NCI-H128 (cell line): ENCODE data around the gene TTC36.
"Not testable (repeated sequence)": the region's sequence is repeated elsewhere in the genome, so short reads cannot be mapped to it uniquely, and the experiment has no call there.

Experiments used
- DNase-seq: peaks from one replicate; lab custom pipeline; 2025; ENCODE audit not compliant: unreplicated experiment; lab: John Stamatoyannopoulos, UW

TTC36 gene

GRCh38 chr11:118531597-118532084, 4.4 kb downstream of the TTC36 start:
- no peak for DNase-seq

GRCh38 chr11:118532091-118532490, 4.8 kb downstream of the TTC36 start:
- DNase-seq: no peak

- DNase-seq: no peak
Measured at GRCh38 chr11:118532852-118533768, 5.8 kb downstream of the TTC36 start.

- DNase-seq: no peak
Measured at GRCh38 chr11:118533769-118534729, 6.8 kb downstream of the TTC36 start.

- DNase-seq: no peak
Measured at GRCh38 chr11:118535261-118535660, 8.0 kb downstream of the TTC36 start.

- DNase-seq: no peak
Measured at GRCh38 chr11:118536726-118537125, 9.5 kb downstream of the TTC36 start.

DNA sequence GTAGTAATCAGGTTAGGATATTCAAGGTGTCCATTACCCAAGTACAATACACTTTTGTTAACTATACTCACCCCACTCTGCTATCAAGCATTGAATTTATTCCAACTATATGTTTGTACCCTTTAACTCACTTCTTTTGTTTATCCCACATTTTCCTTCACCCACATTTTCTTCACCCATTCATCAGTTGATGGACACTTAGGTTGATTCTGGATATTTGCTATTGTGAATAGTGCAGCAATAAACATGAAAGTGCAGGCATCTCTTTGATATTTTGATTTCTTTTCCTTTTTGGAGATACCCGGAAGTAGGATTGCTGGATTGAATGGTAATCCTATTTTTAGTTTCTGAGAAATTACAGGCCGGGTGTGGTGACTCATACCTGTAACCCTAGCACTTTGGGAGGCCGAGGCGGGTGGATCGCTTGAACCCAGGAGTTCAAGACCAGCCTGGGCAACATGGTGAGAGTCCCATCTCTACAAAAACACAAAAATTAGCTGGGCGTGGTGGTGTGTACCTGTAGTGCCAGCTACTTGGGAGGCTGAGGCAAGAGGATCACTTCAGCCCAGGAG, 10.2 kb downstream of the TTC36 start:
- no peak for DNase-seq

- no peak for DNase-seq
Measured at GRCh38 chr11:118544010-118544646, 16.9 kb downstream of the TTC36 start.

DNA sequence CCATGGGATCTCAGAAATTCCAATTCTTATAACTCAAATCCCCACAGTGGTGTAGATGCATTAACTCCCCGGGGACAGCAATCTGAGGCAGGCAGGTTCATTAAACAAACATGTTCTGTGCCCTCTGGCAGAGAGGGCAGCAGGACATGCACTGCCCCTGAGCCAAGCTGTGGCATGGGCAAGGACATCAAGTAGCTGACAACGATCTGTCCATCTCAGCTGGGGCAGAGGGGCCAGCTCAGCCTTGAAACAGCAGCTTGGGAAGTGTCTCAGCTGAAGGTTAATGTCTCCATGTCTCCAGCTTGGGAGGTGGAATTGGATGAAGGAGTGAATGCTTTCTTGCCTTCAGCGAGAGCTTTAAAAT, 17.4 kb downstream of the TTC36 start:
- no peak for DNase-seq

GRCh38 chr11:118545533-118545932, 18.3 kb downstream of the TTC36 start:
- no peak for DNase-seq

DNA sequence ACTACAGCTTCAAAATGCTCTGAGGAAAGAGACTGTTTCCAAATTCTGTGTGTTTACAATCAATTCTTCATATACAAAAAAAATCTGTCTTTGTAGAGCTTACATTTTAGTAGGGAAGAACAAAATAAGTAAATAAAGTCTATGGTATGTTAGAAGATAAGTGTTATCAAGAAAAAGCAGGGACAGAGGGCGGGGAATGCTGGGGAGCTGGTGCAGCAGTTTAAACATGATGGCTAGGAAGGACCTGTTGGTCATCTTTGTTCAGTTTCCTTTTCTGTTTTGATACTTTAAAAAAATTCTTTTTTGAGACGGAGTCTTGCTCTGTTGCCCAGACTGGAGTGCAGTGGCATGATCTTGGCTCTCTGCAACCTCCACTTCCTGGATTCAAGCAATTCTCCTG, 19.9 kb downstream of the TTC36 start:
- no peak for DNase-seq

DNA sequence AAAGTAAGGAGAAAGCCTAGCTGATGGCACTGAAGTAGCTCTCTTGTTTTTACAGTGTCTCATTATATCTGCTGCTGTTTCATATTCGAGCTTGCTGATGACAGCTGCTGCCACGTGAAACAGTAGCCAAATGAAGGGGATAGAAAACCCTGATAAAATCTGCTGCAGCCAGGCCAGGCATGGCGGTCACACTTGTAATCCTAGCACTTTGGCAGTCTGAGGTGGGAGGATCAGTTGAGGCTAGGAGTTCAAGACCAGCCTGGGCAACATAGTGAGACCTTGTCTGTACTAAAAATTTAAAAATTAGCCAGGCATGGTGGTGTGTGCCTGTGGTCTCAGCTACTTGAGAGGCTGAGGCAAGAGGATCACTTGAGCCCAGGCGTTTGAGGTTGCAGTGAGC, 25.1 kb downstream of the TTC36 start:
- no peak for DNase-seq

DNA sequence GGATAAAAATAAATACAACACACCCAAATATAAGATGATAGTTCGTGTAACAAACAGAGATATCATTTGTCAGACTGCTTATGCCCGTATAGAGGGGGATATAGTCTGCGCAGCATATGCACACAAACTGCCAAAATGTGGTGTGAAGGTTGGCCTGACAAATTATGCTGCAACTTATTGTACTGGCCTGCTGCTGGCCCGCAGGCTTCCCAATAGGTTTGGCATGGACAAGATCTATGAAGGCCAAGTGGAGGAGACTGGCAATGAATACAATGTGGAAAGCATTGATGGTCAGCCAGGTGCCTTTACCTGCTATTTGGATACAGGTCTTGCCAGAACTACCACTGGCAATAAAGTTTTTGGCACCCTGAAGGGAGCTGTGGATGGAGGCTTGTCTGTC, 33.5 kb downstream of the TTC36 start:
- DNase-seq: no peak

- no peak for DNase-seq
Measured at GRCh38 chr11:118565051-118565450, 37.8 kb downstream of the TTC36 start.

DNA sequence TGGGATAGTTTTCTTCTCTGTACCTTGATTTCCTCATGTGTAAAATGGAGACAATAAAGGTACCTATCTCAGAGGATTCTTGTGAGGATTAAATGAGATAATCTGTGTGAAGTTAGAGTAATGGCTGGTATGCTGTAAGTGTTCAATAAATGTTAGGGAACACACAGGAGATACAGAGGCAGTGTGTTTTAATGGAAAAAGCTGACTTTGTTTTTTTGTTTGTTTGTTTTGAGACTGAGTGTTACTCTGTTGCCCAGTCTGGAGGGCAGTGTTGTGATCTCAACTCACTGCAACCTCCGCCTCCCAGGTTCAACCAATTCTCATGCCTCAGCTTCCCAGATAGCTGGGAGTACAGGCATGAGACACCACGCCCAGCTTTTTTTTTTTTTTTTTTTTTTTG, 42.4 kb downstream of the TTC36 start:
- DNase-seq: no peak

DNA sequence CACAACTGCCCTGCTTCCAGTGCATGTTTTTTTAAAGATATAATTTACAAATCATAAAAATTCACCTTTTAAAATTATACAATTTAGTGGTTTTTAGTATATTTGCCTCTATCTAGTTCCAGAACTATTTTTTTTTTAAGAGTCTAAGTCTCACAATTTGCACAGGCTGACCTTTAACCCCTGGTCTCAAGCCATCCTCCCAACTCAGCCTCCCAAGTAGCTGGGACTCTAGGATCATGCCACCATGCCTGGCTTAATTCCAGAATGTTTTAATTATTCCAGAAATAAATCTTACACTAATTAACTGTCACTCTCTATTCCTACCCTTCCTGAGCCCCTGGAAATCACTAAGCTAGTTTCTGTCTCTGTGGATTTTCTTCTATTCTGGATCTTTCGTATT, 43.5 kb downstream of the TTC36 start:
- DNase-seq: no peak

DNA sequence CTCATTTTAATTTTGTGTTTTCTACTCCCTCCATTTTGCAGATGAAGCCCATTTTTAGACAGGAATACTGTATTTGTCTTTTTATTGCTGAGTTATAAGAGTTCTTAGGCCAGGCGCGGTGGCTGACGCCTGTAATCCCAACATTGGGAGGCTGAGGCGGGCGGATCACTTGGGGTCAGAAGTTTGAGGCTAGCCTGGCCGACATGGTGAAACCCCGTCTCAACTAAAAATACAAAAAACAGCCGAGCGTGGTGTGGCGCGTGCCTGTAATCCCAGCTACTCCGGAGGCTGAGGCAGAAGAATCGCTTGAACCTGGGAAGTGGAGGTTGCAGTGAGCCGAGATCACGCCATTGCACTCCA, 44.4 kb downstream of the TTC36 start:
- DNase-seq: not testable (repeated sequence)

- no peak for DNase-seq
Measured at GRCh38 chr11:118572061-118572980, 45.0 kb downstream of the TTC36 start, which contains the start of gene ARCN1. ARCN1 (plus strand) TSS chr11:118572409; CDS start chr11:118572548, 139 bp downstream.

DNA sequence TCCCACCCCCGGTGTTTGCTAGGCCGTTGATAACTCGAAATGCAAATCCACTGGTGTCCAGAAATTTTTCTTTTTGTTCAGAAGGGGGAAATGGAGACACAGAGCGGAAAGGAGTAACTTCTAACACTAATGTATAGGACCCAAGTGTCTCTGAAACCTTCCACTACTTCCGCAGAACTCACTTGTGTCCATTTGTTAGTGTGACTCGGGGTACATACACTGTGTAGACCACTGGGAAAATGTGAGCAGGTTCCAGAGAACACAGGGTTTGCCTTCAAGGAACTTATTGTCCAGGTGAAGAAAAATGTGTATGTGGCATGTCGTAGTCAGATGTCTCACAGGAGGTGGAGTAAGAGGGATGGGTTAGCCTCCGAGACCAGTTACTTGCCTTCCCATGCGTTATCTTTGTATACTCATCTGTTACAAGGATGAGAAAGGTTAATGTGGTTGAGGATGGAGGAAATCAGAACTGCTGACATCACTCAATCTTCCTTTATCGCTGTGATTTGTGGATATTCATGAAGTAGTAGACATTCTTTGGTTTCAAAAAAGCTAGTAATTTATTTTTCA, 45.8 kb downstream of the TTC36 start:
- no peak for DNase-seq
